LNCAP (cell line): ENCODE data around the gene PTPRU.

Experiments used
- TF ChIP-seq, protein P1 (sequence below): fragments of 450-650 bp; IDR thresholded peaks from 2 replicates; pipeline ENCODE4 v1.5.1; 2017; ENCODE audit warnings: mild to moderate bottlenecking

PTPRU gene

DNA sequence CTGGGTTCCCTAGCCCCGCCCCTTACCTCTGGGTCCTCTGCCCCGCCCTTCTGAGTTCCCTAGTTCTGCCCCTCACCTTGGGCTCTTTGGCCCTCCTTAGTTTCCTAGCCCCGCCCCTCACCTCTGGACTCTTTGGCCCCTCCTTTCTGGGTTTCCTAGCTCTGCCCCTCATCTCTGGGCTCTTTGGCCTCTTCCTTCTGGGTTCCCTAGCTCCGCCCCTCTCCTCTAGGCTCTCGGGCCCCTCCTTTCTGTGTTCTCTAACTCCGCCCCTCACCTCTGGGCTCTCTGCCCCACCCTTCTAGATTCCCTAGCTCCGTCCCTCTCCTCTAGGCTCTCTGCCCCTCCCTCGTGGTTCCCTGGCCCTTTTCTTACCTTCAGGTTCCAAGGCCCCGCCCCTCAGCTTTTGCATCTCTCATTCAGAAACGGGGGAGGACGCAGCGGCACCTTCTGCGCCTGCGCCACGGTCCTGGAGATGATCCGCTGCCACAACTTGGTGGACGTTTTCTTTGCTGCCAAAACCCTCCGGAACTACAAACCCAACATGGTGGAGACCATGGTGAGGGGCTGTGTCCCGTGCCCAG is 88.5 kb downstream of the PTPRU start:
- TF ChIP-seq, protein P1, sequence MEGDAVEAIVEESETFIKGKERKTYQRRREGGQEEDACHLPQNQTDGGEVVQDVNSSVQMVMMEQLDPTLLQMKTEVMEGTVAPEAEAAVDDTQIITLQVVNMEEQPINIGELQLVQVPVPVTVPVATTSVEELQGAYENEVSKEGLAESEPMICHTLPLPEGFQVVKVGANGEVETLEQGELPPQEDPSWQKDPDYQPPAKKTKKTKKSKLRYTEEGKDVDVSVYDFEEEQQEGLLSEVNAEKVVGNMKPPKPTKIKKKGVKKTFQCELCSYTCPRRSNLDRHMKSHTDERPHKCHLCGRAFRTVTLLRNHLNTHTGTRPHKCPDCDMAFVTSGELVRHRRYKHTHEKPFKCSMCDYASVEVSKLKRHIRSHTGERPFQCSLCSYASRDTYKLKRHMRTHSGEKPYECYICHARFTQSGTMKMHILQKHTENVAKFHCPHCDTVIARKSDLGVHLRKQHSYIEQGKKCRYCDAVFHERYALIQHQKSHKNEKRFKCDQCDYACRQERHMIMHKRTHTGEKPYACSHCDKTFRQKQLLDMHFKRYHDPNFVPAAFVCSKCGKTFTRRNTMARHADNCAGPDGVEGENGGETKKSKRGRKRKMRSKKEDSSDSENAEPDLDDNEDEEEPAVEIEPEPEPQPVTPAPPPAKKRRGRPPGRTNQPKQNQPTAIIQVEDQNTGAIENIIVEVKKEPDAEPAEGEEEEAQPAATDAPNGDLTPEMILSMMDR: no peak

DNA sequence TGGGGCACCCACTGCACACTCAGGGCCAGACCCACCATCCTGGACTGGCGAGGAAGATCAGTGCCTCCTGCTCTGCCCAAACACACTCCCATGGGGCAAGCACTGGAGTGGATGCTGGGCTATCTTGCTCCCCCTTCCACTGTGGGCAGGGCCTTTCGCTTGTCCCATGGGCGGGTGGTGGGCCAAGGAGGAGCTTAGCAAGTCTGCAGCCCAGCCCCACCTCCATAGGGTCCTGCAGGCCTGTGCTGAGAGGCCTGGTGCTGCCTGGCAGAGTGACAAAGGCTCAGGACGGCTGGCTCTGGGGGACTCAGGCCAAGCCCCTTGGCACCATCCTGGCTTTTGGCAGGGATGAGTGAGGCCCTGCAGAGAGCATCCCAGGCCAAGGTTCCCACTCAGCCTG is 89.4 kb downstream of the PTPRU start:
- TF ChIP-seq, protein P1: no peak

DNA sequence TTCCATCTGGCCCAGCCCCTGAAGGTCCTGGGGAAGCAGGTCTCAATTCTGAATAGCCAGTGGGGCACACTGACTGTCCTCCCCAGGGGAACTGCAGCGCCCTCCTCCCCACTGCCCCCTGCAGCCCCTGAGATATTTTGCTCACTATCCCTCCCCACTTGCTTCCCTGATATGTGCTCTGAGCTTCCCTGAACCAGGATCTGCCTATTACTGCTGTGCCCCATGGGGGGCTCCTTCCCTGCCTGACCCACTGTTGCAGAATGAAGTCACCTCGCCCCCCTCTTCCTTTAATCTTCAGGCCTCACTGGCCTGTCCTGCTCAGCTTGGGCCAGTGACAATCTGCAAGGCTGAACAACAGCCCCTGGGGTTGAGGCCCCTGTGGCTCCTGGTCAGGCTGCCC is 89.8 kb downstream of the PTPRU start:
- TF ChIP-seq, protein P1: no peak

DNA sequence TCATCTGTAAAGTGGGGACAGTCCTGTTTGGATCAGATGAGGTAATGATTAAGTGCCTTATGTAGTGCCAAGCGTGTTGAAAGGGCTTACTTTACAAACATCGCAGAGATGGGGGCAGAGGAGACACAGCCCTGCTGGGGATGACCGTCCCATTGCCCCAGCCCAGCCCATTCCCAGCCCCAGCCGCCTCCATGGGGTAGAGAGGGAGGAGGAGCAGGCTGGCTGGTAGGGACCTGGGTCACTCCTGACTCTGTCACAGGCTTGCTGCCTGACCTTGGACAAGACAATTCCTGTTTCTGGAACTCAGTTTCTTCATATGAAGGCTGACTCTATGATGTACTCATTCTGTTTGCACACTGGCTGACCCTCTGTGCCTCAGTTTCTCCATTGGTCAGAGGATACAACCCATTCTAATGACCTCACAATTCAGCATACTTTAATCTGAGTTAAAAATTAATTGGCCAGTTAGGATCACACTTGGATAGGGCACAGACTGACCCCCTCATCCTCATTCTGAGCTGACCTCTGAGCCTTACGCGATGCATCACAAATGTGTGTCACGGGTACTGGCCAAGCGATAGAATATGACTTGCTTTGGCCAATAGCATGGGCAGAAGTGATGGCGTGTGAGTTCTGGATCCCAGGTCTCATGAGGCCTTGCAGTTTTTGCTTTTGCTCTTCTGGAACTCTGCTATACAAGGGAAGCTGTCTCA is 91.1 kb downstream of the PTPRU start:
- TF ChIP-seq, protein P1: no peak

DNA sequence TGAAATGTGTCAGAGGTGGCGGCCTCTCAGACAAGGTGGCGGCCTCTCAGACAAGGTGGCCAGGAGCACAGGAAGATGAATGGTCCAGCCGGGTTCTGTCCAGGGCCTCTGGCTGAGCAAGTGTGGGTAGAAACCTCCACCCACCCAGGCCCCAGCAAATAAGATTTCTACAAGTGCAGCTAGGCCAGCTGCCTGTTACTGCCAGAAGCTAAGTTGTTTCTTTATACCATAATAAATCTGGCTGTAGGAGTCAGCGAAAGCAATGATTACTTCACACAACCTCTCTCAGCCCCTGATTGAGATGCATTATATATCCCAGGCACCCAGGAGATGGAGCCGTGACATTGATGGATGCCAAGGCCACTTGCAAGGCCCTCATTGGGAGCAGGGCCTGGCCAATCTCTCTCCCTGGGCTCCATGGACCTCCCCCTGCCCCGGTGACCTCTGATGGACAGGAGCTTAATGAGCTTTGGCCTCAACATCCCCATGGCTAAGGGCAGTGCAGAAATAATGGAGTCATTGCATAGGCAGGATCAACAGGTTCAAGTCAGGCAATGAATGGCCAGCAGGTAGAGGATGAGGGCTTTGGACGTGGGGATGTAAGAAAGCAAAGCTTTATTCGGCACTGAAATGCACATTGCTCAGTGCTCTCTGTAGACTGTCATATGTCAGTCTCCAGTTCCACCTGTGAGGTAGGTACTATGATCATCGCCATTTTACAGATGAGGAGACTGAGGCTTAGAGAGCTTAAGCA is 92.9 kb downstream of the PTPRU start:
- TF ChIP-seq, protein P1: no peak

DNA sequence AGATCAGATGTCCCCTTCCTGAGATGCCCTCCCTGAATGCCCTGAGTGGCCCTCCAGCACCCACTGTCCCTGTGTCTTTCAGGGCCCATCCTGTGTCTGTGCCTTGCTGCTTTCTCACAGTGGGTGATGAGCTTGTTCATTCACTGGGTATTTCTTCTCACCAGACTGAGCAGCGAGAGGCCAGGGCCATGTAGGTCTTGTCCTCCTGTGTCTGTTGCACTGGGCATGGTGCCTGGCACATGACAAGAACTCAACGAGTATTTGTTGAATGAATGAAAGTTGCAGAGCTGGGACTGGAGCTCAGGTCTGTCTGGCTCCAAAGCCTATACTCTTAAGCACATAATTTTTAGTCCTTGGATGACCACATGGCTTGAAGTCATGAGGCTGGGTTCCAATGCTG is 93.8 kb downstream of the PTPRU start:
- TF ChIP-seq, protein P1: no peak

DNA sequence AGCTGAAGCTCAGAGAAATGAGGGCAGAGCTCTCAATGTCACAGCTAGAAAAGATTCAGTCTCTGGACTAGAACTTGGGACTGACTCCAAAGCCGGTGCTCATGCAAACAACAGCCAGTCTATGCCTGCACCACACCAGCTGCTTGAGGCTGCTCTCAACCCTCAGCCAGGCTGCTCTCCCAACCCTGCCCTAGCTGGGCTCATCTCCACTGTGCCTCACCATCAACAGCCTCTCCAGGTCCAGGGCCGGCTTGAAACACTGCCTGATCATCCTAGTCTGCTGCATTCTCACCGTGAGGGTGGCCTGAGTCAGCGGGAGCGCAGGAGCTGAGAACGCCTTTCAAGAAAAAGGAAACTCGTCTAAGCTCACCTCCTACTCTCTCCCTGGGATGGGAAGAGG is 94.5 kb downstream of the PTPRU start:
- TF ChIP-seq, protein P1: no peak
